Globus pallidus (tissue), 1 donor: ENCODE data around the gene SLC13A1.
"Not testable (repeated sequence)": the region's sequence is repeated elsewhere in the genome, so short reads cannot be mapped to it uniquely, and the experiment has no call there.

Experiments
- DNase-seq: peaks from one replicate; pipeline ENCODE4 v3.0.0-alpha.2; 2015; ENCODE audit warnings: low spot score

Gene SLC13A1

GRCh38 chr7:123199883-123200282 is at the start of gene SLC13A1:
TSS of gene SLC13A1 (minus strand) at chr7:123199969. CDS start at chr7:123199946, 23 bp downstream.
- DNase-seq = no peak

- DNase-seq = no peak
Observed at GRCh38 chr7:123244768-123245167, 45.0 kb upstream of the SLC13A1 start.

GRCh38 chr7:123242467-123243092 is 42.8 kb upstream of the SLC13A1 start:
- no peak for DNase-seq

GRCh38 chr7:123241809-123242208 is 42.0 kb upstream of the SLC13A1 start:
- no peak for DNase-seq

- DNase-seq = no peak
Observed at GRCh38 chr7:123231021-123232000, 31.5 kb upstream of the SLC13A1 start.

- no peak for DNase-seq
Observed at GRCh38 chr7:123230603-123231002, 30.8 kb upstream of the SLC13A1 start.

- DNase-seq = no peak
Observed at GRCh38 chr7:123230147-123230546, 30.4 kb upstream of the SLC13A1 start.

GRCh38 chr7:123229426-123229825 is 29.7 kb upstream of the SLC13A1 start:
- DNase-seq = no peak

GRCh38 chr7:123227666-123228065 is 27.9 kb upstream of the SLC13A1 start:
- DNase-seq = not testable (repeated sequence)

- DNase-seq = no peak
Observed at GRCh38 chr7:123220396-123220795, 20.6 kb upstream of the SLC13A1 start.

GRCh38 chr7:123218866-123219265 is 19.1 kb upstream of the SLC13A1 start:
- DNase-seq = no peak

GRCh38 chr7:123216825-123217224 is 17.1 kb upstream of the SLC13A1 start:
- no peak for DNase-seq

GRCh38 chr7:123215350-123215749 is 15.6 kb upstream of the SLC13A1 start:
- DNase-seq = no peak

GRCh38 chr7:123211545-123211944 is 11.8 kb upstream of the SLC13A1 start:
- no peak for DNase-seq

GRCh38 chr7:123210986-123211385 is 11.2 kb upstream of the SLC13A1 start:
- DNase-seq = no peak

GRCh38 chr7:123209786-123210185 is 10.0 kb upstream of the SLC13A1 start:
- DNase-seq = no peak

- no peak for DNase-seq
Observed at GRCh38 chr7:123208793-123209192, 9.0 kb upstream of the SLC13A1 start.

- no peak for DNase-seq
Observed at GRCh38 chr7:123204206-123204835, 4.6 kb upstream of the SLC13A1 start.

- DNase-seq = no peak
Observed at GRCh38 chr7:123201901-123202300, 2.1 kb upstream of the SLC13A1 start.

- no peak for DNase-seq
Observed at GRCh38 chr7:123198668-123199652, 809 bp downstream of the SLC13A1 start.

GRCh38 chr7:123198111-123198510 is 1.7 kb downstream of the SLC13A1 start:
- DNase-seq = no peak
